BLaER1 (cell line): ENCODE measurements around the gene LGALS9C.
"Not testable (repeated sequence)": the region's sequence is repeated elsewhere in the genome, so short reads cannot be mapped to it uniquely, and the experiment has no call there.

ENCODE experiments used
- H3K27ac ChIP-seq: shearing (Covaris generic); formaldehyde crosslinking; 2 replicates; pipeline ENCODE4 v1.8.1; 2022
- H3K27me3 ChIP-seq: shearing (Covaris generic); formaldehyde crosslinking; 2 replicates; pipeline ENCODE4 v1.8.1; 2022
- H3K36me3 ChIP-seq: shearing (Covaris generic); formaldehyde crosslinking; 2 replicates; pipeline ENCODE4 v1.8.1; 2022
- H3K4me1 ChIP-seq: shearing (Covaris generic); formaldehyde crosslinking; 2 replicates; pipeline ENCODE4 v1.8.1; 2022
- H3K4me2 ChIP-seq: shearing (Covaris generic); formaldehyde crosslinking; 2 replicates; pipeline ENCODE4 v1.8.1; 2022
- H3K4me3 ChIP-seq: shearing (Covaris generic); formaldehyde crosslinking; 2 replicates; pipeline ENCODE4 v1.8.1; 2022
- H3K9ac ChIP-seq: shearing (Covaris generic); formaldehyde crosslinking; 2 replicates; pipeline ENCODE4 v1.8.1; 2022
- H3K9me3 ChIP-seq: shearing (Covaris generic); formaldehyde crosslinking; 2 replicates; pipeline ENCODE4 v1.8.1; 2022
- H4K20me1 ChIP-seq: shearing (Covaris generic); formaldehyde crosslinking; 2 replicates; pipeline ENCODE4 v1.8.1; 2022

Gene LGALS9C

DNA sequence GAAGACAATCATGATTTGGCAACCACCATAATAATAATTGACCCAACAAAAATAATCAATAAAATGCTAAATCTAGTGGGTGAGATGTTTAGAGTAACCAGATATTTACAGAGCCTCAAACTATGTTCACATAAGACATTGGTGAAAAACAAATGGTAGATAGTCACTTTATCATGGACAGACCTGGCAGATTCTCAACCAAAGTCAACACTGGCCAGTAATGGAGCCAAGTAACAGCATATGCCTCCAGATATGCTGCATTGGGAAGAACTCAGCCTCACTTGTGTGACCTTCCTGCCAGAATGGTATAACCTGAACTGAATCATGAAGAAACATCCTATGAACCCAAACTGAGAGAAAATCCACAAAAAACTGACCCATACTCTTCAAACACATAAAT lies 53.8 kb downstream of the LGALS9C start:
- not testable (repeated sequence) for H3K27me3 ChIP-seq, H3K4me3 ChIP-seq, H3K4me1 ChIP-seq, H3K9me3 ChIP-seq, H3K9ac ChIP-seq, H3K27ac ChIP-seq, H3K36me3 ChIP-seq, H4K20me1 ChIP-seq, H3K4me2 ChIP-seq

DNA sequence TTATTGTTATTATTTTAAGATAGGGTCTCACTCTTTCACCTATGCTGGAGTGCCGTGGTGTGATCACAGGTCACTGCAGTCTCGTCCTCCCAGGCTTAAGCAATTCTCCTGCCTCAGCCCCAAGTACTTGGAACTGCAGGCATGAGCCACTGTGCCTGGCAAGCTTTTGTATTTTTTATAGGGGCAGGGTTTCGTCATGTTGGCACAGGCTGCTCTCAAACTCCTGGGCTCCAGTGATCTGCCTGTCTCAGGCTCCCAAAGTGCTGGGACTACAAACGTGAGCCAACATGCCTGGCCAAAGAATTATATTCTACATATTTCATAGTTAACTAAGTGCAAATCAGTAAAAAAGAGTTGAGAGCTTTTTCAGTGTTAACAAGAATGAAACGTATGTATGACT lies 65.6 kb downstream of the LGALS9C start:
- H3K4me1 ChIP-seq, H3K4me3 ChIP-seq, H3K27ac ChIP-seq, H3K27me3 ChIP-seq, H3K9ac ChIP-seq, H4K20me1 ChIP-seq, H3K36me3 ChIP-seq, H3K9me3 ChIP-seq, H3K4me2 ChIP-seq: not testable (repeated sequence)

DNA sequence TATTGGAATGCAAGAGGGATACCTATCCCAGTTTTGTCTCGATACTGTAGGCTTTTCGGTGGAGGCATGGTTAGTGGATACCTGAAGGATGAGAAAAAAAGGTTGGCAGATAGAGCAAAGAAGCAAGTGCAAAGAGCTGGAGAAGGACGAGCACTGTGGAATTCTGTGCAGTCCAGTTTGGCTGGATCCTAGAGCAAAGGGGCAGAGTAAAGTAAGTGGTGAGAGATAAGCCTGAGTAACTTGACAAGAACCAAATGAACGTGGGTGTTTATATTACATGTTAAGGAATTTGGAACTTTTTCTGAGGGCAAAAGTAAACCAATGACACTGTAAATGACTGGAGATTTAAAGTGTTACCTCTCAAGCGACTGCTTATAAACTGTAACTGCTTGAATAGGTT lies 66.3 kb downstream of the LGALS9C start:
- not testable (repeated sequence) for H3K4me3 ChIP-seq, H3K27me3 ChIP-seq, H3K36me3 ChIP-seq, H3K9me3 ChIP-seq, H4K20me1 ChIP-seq, H3K27ac ChIP-seq, H3K4me1 ChIP-seq, H3K9ac ChIP-seq, H3K4me2 ChIP-seq
